HepG2 (cell line): ENCODE measurements around the gene ERCC5. TPM values are rescaled to one million over a fixed set of nuclear protein-coding genes. Genes with fewer than 3 reads are reported as not detected.

Source experiments
- ATAC-seq: fragments of 200-7000 bp; cut with Tn5 transposase; 3 replicates; pipeline ENCODE4 v1.9.1; 2020; ENCODE audit warnings: mild to moderate bottlenecking, moderate library complexity
- BruUV-seq: library from RNA; stranded (reverse); fragments of 400-500 nt; replicated peaks from 2 replicates; lab custom pipeline; 2021; lab: Mats Ljungman, UMichigan
- CTCF ChIA-PET: fragments of 300-600 bp; formaldehyde crosslinking; extraction: SDS; loops from one replicate; lab custom pipeline; 2021; ENCODE audit warnings: low total read pairs, inconsistent platforms, low intra/inter-chr PET ratio; lab: Yijun Ruan, JAX
- POLR2A ChIA-PET: fragments of 350-600 bp; sonication (Branson Sonifier 250); formaldehyde crosslinking; loops from one replicate; lab custom pipeline; 2020; ENCODE audit warnings: antibody characterized with exemption, inconsistent platforms; lab: Yijun Ruan, JAX
- DNase-seq: peaks from one replicate; pipeline ENCODE4 v3.0.0-alpha.2; 2015; ENCODE audit warnings: low spot score
- FAIRE-seq: peaks from 3 replicates; lab custom pipeline; 2011; peaks lifted over from hg19 to GRCh38; lab: Jason Lieb, UNC
- H2AFZ ChIP-seq: one replicate; pipeline ENCODE4 v1.6.1; 2011; ENCODE audit warnings: low read length, inconsistent platforms
- H3K27ac ChIP-seq: fragments of 300-600 bp; 3 replicates; pipeline ENCODE4 v1.8.0; 2011; ENCODE audit warnings: mixed run types, mild to moderate bottlenecking, mixed read lengths, low read length, inconsistent platforms; ENCODE audit not compliant: insufficient read depth; ENCODE audit errors: extremely low read length
- H3K27me3 ChIP-seq, 2 experiments: fragments of 200-600 bp in 1 of 2; 2 replicates in 1 of 2; 3 replicates in 1 of 2; pipeline versions ENCODE4 v1.6.0 to v1.8.0; 2011; ENCODE audit warnings: low read length in 2 of 2, mild to moderate bottlenecking in 2 of 2, moderate library complexity in 2 of 2, inconsistent platforms in 1 of 2; ENCODE audit not compliant: insufficient read depth in 2 of 2, control insufficient read depth in 1 of 2
- H3K36me3 ChIP-seq, 2 experiments: fragments of 200-600 bp in 1 of 2; replicated peaks in 1 of 2; 2 replicates in 1 of 2; 3 replicates in 1 of 2; pipeline versions ENCODE4 v1.5.1 to v1.8.0; 2011; ENCODE audit warnings: low read length in 2 of 2, inconsistent platforms in 1 of 2; ENCODE audit not compliant: insufficient read depth in 2 of 2, control insufficient read depth in 1 of 2
- H3K4me1 ChIP-seq: 2 replicates; pipeline ENCODE4 v1.5.1; 2012; ENCODE audit warnings: low read length, inconsistent platforms; ENCODE audit not compliant: insufficient read depth
- H3K4me2 ChIP-seq: 2 replicates; pipeline ENCODE4 v1.6.0; 2011; ENCODE audit warnings: low read depth, low read length, inconsistent platforms
- H3K4me3 ChIP-seq, 3 experiments: fragments of 200-600 bp in 1 of 3; sonication (generic), shearing (Covaris generic) in 1 of 3; replicated peaks in 1 of 3; 2 replicates each; pipeline ENCODE4 v1.5.1; 2011 to 2016; ENCODE audit warnings: low read length in 3 of 3, inconsistent platforms in 2 of 3, low read depth in 2 of 3, mild to moderate bottlenecking in 2 of 3, control low read depth in 1 of 3, mixed read lengths in 1 of 3; ENCODE audit not compliant: insufficient read depth in 1 of 3
- H3K79me2 ChIP-seq: one replicate; pipeline ENCODE4 v1.6.1; 2011; ENCODE audit warnings: low read length, inconsistent platforms; ENCODE audit not compliant: insufficient read depth
- H3K9ac ChIP-seq: 2 replicates; pipeline ENCODE4 v1.6.0; 2011; ENCODE audit warnings: mild to moderate bottlenecking, low read depth, low read length, inconsistent platforms; ENCODE audit not compliant: insufficient read depth
- H3K9me3 ChIP-seq: 2 replicates; pipeline ENCODE4 v1.5.1; 2012; ENCODE audit warnings: mild to moderate bottlenecking, low read length
- H4K20me1 ChIP-seq: 2 replicates; pipeline ENCODE4 v1.6.0; 2011; ENCODE audit warnings: inconsistent platforms, mild to moderate bottlenecking, low read length, moderate library complexity; ENCODE audit not compliant: insufficient read depth
- GATA4 ChIP-seq: sonication (generic); IDR thresholded peaks from 2 replicates; pipeline ENCODE4 v1.6.1; 2016; ENCODE audit warnings: antibody characterized with exemption, low read depth, borderline replicate concordance
- GPN1 ChIP-seq: sonication (generic); formaldehyde crosslinking; IDR thresholded peaks from 2 replicates; pipeline ENCODE4 v1.5.1; 2020; ENCODE audit warnings: missing genetic modification reagents, borderline replicate concordance
- IRF2 ChIP-seq: IDR thresholded peaks from 2 replicates; pipeline ENCODE4 v1.6.1; 2018; ENCODE audit warnings: missing genetic modification reagents, missing compliant biosample characterization
- MXI1 ChIP-seq: IDR thresholded peaks from 3 replicates; pipeline ENCODE4 v1.6.1; 2012; ENCODE audit warnings: low read depth, low read length, inconsistent platforms, borderline replicate concordance
- NCOA2 ChIP-seq: sonication (generic); formaldehyde crosslinking; IDR thresholded peaks from 2 replicates; pipeline ENCODE4 v1.8.0; 2022; ENCODE audit warnings: inconsistent platforms
- NCOR1 ChIP-seq: fragments of 200-600 bp; sonication (generic); IDR thresholded peaks from 2 replicates; pipeline ENCODE4 v1.7.0; 2017; ENCODE audit warnings: antibody characterized with exemption, low read length, borderline replicate concordance
- NFRKB ChIP-seq: fragments of 450-650 bp; IDR thresholded peaks from 2 replicates; pipeline ENCODE4 v1.6.1; 2017
- PAX8 ChIP-seq: sonication (generic); formaldehyde crosslinking; IDR thresholded peaks from 2 replicates; pipeline ENCODE4 v1.8.0; 2022; ENCODE audit warnings: mild to moderate bottlenecking, missing genetic modification reagents, borderline replicate concordance
- PHF8 ChIP-seq: sonication (generic); formaldehyde crosslinking; IDR thresholded peaks from 2 replicates; pipeline ENCODE4 v1.5.0; 2020; ENCODE audit warnings: missing genetic modification reagents
- SRF ChIP-seq: IDR thresholded peaks from 2 replicates; pipeline ENCODE4 v1.6.1; 2011; ENCODE audit warnings: mild to moderate bottlenecking, low read depth, low read length, moderate library complexity
- SYNCRIP ChIP-seq: fragments of 200-400 bp; formaldehyde crosslinking; IDR thresholded peaks from 2 replicates; pipeline ENCODE4 v1.6.1; 2018; ENCODE audit warnings: mild to moderate bottlenecking, low read depth, low read length; ENCODE audit not compliant: insufficient read depth
- ZBTB42 ChIP-seq: sonication (generic); formaldehyde crosslinking; IDR thresholded peaks from 2 replicates; pipeline ENCODE4 v1.5.0; 2020; ENCODE audit warnings: mild to moderate bottlenecking, missing genetic modification reagents
- ZFP82 ChIP-seq: sonication (generic); formaldehyde crosslinking; IDR thresholded peaks from 2 replicates; pipeline ENCODE4 v1.5.1; 2020; ENCODE audit warnings: mild to moderate bottlenecking, missing genetic modification reagents, borderline replicate concordance
- ZNF230 ChIP-seq: sonication (generic); formaldehyde crosslinking; IDR thresholded peaks from 2 replicates; pipeline ENCODE4 v1.4.0; 2020; ENCODE audit warnings: mild to moderate bottlenecking, missing genetic modification reagents
- ZNF543 ChIP-seq: sonication (generic); formaldehyde crosslinking; IDR thresholded peaks from 2 replicates; pipeline ENCODE4 v1.4.0; 2020; ENCODE audit warnings: mild to moderate bottlenecking, missing genetic modification reagents
- ZNF549 ChIP-seq: sonication (generic); formaldehyde crosslinking; IDR thresholded peaks from 2 replicates; pipeline ENCODE4 v1.5.0; 2020; ENCODE audit warnings: missing genetic modification reagents
- ZNF746 ChIP-seq: sonication (generic); formaldehyde crosslinking; IDR thresholded peaks from 2 replicates; pipeline ENCODE4 v1.8.0; 2022; ENCODE audit warnings: mild to moderate bottlenecking, missing genetic modification reagents
- ZNF790 ChIP-seq: sonication (generic); formaldehyde crosslinking; IDR thresholded peaks from 2 replicates; pipeline ENCODE4 v1.8.0; 2022; ENCODE audit warnings: missing genetic modification reagents, mild to moderate bottlenecking, borderline replicate concordance
- WGBS: methylation state at CpG from one replicate; pipeline ENCODE4 v1.1.6; 2017; ENCODE audit warnings: low lambda C conversion rate; 5-methylcytosine and 5-hydroxymethylcytosine counted together
- in situ Hi-C: cut with HindIII; loops from 2 replicates; pipeline ENCODE4 v1.10.0; 2017; ENCODE audit warnings: low pct_unique_long_range_greater_than_20kb; ENCODE audit not compliant: extremely low pct_ligation_motif_present
- intact Hi-C: fragments of 100-400 bp; cut with micrococcal nuclease; formaldehyde crosslinking; loops from one replicate; pipeline ENCODE4 v1.10.0; 2022; ENCODE audit not compliant: unreplicated experiment
- polyA plus RNA-seq, 8 experiments: library from polyadenylated mRNA; depleted of rRNA in 3 of 8; stranded (reverse) in 7 of 8; unstranded in 1 of 8; fragments of >200 nt; fragmentation: Illumina TruSeq in 4 of 8; extraction: Trizol in 4 of 8; gene quantifications; 2 replicates each; pipeline versions ENCODE4 v1.2.1 to v1.2.3, GENCODE V29; 2011 to 2016; ENCODE audit warnings: low read depth in 4 of 8, missing spikeins in 1 of 8, mixed read lengths in 1 of 8; ENCODE audit not compliant: insufficient read depth in 1 of 8
- total RNA-seq, 5 experiments: library from RNA; depleted of rRNA; stranded (reverse); fragments of >200 nt; fragmentation: Illumina TruSeq; extraction: Trizol; gene quantifications; 2 replicates each; pipeline ENCODE4 v1.2.3, GENCODE V29; 2016; ENCODE audit warnings: low read depth in 1 of 5
- TF ChIP-seq, protein P1 (sequence below): sonication (generic); formaldehyde crosslinking; conservative IDR thresholded peaks from 2 replicates; pipeline ENCODE4 v1.8.0; 2022; ENCODE audit warnings: missing genetic modification reagents
- TF ChIP-seq, protein P2 (sequence below): sonication (generic); formaldehyde crosslinking; IDR thresholded peaks from 2 replicates; pipeline ENCODE4 v1.5.0; 2020; ENCODE audit warnings: missing genetic modification reagents

ERCC5 gene
- total and polyA plus RNA-seq, 2 of the 13 experiments (the other 11 are each of a cell fraction or from before 2014, with no cell fraction given): 12.9 to 35.5 TPM

DNA sequence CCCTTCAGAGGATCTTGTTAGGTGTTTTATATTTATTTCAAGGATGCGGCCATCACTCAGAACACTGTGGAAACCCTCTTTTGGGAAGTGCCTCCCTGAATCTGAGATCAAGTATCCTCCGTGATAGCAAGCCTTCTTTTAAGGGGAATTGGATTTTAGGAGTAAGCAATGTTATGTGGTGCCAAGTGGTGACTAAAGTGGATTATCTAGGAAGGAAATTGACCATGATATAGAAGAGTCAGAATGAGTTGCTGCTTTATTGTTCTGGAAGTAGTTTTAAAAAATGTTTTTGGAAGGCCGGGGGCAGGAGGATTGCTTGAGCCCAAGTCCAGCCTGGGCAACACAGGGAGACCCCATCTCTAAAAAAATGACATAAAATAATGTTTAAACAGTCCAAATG is 6.7 kb downstream of the ERCC5 start (continued):
- TF ChIP-seq NCOA2 (CRISPR knock-in tag): no peak
- no peak for TF ChIP-seq MXI1
- TF ChIP-seq SYNCRIP: no peak
- no peak for TF ChIP-seq NFRKB
- no peak for TF ChIP-seq NCOR1
- no peak for TF ChIP-seq ZNF790 (CRISPR knock-in tag)

DNA sequence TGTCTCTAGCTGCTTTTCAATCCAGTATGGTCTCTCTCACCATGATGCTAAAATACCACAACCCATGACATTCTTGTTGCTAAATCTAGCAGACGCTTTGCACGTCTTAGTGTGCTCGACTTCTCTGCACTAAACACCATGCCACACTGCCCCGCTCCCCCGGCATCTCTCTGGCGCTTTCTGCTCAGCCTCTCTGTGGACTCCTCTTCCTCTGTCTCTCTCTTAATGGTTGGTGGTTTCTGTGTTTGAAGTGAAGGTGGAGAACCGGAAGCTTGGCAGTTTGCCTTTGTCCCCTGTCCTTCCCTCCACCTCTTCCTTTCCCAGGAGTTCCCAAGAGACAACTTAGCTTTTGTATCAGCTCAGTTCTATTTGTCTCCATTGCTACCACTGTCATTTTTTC is 8.8 kb downstream of the ERCC5 start:
- no peak overlapping the region for H3K27ac ChIP-seq
- no peak overlapping the region for H2AFZ ChIP-seq
- no peaks in the 10 kb centered on the region for H4K20me1 ChIP-seq
- no peaks in the 10 kb centered on the region for H3K4me1 ChIP-seq
- CTCF ChIA-PET: no interaction called here
- no peak overlapping the region for H3K9ac ChIP-seq
- H3K36me3 ChIP-seq: peaks cover 18 to 51% of the 10 kb centered on the region in 2 experiments
- FAIRE-seq: no peak
- no peak for DNase-seq
- no peak overlapping the region for H3K4me3 ChIP-seq
- no peak for TF ChIP-seq ZBTB42
- no peak for TF ChIP-seq ZNF543 (CRISPR knock-in tag)
- TF ChIP-seq PAX8 (CRISPR knock-in tag): no peak
- TF ChIP-seq, protein P1, sequence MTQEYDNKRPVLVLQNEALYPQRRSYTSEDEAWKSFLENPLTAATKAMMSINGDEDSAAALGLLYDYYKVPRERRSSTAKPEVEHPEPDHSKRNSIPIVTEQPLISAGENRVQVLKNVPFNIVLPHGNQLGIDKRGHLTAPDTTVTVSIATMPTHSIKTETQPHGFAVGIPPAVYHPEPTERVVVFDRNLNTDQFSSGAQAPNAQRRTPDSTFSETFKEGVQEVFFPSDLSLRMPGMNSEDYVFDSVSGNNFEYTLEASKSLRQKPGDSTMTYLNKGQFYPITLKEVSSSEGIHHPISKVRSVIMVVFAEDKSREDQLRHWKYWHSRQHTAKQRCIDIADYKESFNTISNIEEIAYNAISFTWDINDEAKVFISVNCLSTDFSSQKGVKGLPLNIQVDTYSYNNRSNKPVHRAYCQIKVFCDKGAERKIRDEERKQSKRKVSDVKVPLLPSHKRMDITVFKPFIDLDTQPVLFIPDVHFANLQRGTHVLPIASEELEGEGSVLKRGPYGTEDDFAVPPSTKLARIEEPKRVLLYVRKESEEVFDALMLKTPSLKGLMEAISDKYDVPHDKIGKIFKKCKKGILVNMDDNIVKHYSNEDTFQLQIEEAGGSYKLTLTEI: no peak
- TF ChIP-seq PHF8: no peak
- TF ChIP-seq GATA4: no peak
- TF ChIP-seq IRF2 (CRISPR knock-in tag): no peak
- no peak for TF ChIP-seq ZNF230 (CRISPR knock-in tag)
- TF ChIP-seq ZNF746 (CRISPR knock-in tag): no peak
- TF ChIP-seq ZFP82: no peak
- no peak for TF ChIP-seq SRF
- TF ChIP-seq GPN1 (CRISPR knock-in tag): no peak
- TF ChIP-seq, protein P2, sequence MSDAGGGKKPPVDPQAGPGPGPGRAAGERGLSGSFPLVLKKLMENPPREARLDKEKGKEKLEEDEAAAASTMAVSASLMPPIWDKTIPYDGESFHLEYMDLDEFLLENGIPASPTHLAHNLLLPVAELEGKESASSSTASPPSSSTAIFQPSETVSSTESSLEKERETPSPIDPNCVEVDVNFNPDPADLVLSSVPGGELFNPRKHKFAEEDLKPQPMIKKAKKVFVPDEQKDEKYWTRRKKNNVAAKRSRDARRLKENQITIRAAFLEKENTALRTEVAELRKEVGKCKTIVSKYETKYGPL (CRISPR knock-in tag): no peak
- TF ChIP-seq ZNF549 (CRISPR knock-in tag): no peak
- TF ChIP-seq, all 625 proteins: peak for 0
- intact Hi-C loops: no loop called here
- WGBS: 97% methylated on average over 7 of the region's 7 CpGs
- Histone ChIP-seq H3K4me2 (no peak overlapping the region), H3K9me3 (no peaks in the 10 kb centered on the region), H3K27me3 (no peaks in the 10 kb centered on the region), H3K79me2 (no peaks in the 10 kb centered on the region)
- POLR2A ChIA-PET: no interaction called here
- in situ Hi-C loops: no loop called here
- no peak for ATAC-seq
- no TSS peak for BruUV-seq
